HG02981 (cell line): ENCODE data around the gene ZNF444.
A peak's percentile ranks its signal among the peaks of the same experiment; 100 is the strongest.

Experiments
- ATAC-seq: cut with Tn5 transposase; IDR thresholded peaks from one replicate; pipeline ENCODE4 v1.9.1; 2021; ENCODE audit warnings: mild to moderate bottlenecking, moderate library complexity; ENCODE audit not compliant: unreplicated experiment

Gene ZNF444

DNA sequence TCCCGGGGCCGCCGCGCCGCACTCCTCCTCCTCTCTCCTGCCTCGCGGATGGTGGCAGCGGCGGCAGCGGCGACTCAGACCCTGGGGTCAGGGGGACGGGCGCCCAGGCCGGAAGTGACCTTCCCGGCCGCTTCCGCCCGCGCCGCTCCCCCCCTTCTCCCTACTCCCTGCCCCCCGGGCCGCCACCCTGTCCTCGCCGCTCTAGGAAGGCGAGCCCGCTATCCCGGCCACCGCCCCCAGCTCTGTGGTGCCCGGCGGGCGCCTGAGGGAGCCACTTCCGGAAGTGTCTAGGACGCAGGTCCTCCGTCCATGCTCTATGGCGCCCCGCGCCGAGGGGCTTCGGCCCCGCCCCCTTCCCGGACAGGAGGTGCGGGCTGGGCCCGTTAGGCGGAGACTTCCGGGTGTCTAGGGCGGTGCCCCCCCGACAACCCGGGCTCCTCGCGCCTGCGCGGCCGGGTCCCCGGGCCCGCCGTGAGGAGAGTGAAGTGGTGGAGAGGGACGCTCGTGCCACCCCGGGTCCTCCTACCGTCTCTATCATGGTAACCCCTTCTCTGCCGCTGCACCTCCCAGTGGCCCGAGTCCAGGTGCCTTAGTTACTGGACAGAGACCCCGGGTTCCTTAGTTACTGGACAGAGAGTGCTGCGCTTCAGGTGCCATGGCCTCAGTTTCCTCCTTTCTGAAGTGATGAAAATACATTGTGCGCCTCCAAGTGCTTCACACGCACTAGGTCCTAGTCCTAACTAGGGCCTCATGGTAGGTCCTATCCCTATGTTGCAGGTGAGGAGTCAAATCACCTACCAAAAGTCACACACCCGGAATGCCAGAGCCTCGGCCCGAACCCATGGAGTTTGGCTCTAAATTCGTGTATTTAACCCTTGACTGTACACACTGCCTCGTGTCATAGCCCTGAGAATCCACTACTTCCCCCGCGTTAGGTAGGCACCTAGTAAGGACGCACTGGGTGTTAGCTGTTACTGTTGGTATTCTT, 19.6 kb upstream of the ZNF444 start, which contains the start of gene ZNF787:
Gene ZNF787, minus strand, starts transcription at position 116 of the 988 bp plus-strand sequence. CDS start 18,078 bp downstream, outside the sequence.
- ATAC-seq, result peak; percentile 82

DNA sequence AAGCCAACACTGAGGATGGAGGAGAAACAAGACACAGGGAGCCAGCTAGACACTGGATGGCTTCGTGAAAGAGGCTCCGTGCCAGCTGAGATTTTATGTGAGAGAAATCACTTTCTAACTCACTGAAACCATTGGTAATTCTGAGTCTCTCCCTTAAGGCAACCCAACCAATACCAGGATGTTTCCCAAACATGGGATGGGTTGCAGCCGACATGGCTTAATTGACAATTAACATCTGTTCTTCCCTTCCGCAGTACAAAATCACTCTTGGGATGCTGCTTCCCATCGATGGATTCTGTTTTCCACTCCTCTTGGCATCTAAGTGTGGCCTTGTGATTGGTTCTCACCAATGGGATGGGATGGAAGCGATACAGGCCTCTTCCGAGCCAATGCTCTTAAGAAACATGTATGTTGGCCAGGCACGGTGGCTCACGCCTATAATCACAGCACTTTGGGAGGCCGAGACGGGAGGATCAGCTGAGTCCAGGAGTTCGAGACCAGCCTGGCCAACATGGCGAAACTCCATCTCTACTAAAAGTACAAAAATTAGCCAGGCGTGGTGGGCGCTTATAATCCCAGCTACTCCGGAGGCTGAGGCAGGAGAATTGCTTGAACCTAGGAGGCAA, 17.7 kb upstream of the ZNF444 start:
- no peak for ATAC-seq

DNA sequence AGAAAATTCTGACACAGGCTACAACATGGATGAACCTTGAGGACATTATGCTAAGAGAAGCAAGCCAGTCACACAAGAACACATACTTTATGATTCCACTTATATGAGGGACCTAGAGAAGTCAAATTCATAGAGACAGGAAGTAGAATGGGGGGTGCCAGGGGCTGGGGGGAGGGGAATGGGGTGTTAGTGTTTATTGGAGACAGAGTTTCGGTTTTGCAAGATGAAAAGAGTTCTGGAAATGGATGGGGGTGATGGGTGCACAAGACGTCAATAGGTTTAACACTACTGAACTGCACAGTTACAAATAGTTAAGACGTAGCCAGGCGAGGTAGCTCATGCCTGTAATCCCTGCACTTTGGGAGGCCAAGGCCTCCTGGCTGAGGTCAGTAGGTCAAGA, 16.5 kb upstream of the ZNF444 start:
- ATAC-seq, result no peak

DNA sequence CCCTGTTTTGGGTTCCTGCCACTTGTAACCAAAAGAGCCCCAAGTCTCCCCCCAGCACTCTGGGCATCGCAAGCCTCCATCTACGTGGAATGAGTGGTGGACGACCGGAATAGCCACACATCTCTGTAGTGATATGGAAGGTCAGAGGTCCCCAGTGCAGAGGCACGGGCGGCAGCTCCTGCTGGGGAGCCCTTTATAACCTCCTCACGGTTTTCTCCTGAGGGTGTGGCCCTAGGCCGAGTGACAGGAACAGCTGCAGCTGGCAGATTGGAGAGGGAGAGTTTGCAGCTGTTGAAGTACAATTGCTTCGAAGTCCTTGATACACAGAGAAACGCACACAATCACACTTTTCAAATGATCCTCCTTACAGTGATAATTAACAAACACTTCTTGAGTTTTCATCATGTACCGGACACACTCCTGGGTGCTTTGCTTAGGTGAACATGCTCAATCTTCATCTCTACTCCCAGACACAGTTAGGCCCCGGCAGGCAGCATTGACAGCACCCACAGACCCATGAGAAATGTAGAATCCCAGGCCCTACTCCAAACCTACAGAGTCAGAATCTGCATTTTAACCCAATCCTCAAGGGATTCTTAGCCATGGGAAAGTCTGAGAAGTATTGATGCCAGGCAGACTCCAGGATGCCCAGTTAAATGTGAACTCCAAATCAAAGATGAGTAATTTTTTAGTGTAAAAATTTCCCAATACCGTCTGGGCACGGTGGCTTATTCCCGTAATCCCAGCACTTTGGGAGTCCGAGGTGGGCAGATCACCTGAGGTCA, 15.1 kb upstream of the ZNF444 start:
- ATAC-seq, result no peak

DNA sequence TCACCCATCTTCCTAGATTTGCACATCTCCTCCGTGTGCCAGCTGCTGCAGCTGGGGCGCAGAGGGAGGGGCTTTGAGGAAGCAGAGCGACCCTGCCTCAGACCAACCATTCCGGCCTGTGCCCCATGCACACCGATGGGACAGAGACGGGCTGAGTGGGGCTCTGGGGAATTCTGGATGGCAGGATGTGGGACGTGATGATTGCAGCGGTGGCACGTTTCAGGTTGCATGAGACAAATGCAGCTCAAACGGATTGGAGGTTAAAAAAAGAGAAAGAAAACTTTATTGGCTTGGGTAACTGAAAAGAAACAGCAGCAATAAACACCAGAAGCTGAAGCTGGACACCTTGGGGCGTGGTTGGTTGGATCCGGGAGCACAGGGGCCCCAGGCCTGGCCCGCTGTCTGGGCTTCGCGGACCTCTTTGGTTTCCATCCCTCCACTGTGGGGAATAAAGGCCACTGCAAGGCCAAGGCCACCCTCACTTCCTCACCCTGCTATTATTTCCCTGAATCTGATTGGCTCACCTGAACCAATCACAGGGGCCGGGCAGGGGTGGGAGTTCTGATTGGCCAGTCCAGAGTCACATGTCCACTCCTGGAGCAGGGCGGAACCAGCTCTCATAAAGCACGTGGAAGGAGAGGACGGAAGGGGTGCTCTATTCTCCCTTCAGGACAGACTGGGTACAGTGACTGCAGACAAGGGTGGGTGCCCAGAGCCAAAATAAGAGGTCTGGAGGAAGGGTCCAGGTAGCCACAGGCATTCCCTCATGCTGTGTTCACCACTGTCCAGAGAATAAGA, 13.9 kb upstream of the ZNF444 start:
- no peak for ATAC-seq

DNA sequence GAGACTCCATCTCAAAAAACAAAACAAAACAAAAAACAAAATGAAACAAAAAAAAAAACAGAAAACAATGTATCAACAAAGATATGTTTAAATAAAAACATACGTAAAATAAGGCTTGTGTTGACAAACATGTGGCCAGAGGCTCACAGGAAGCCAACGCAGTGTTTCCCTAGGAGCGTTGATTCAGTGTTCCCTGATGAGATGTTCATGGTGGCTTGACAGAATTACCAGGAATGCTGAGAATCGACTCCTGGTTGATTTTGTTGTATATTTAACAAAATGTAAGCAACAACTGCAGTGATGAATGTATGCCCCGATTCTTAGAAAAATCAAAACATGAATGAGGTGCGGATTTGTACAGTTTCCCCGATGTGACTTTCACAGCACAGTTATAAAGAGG, 11.1 kb upstream of the ZNF444 start:
- no peak for ATAC-seq

DNA sequence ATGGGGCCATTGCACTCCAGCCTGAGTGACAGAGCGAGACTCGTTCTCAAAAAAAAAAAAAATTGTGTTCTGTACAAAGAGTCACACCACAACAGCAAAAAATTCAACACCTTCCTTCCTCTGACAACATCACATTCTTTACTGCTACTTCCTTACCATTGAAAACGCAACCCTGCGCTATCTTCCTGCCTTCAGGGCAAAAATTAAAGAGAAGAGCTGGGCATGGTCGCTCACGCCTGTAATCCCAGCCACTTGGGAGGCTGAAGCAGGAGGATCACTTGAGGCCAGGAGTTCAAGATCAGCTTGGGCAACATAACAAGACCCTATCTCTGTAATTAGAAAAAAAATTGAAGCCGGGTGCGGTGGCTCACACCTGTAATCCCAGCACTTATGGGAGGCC, 9.4 kb upstream of the ZNF444 start:
- ATAC-seq, result no peak

DNA sequence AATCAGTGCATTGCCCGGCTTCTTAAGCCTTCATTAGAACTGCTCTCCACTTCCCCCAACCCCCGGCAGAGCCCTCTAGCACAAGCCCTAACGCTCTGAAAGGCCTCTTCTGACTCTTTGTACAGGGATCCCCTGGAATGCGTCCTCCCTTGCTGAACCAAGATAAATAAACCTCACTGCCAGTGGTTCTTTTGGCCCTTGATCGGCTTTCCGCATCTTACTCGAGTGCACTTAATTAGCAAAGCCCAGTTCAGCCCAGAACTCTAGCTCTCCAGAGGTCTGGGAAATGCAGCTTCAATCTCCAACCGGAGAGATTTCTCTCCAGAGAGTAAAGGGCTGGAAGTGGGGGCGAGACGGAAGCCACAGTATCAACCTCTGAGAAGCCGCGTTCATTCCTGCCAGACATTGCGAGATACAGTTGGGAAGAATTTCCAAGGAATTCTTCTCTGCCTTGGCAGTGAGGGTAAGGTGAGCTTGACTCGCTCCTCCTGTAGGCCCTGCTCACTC, 8.7 kb upstream of the ZNF444 start:
- ATAC-seq, result no peak

DNA sequence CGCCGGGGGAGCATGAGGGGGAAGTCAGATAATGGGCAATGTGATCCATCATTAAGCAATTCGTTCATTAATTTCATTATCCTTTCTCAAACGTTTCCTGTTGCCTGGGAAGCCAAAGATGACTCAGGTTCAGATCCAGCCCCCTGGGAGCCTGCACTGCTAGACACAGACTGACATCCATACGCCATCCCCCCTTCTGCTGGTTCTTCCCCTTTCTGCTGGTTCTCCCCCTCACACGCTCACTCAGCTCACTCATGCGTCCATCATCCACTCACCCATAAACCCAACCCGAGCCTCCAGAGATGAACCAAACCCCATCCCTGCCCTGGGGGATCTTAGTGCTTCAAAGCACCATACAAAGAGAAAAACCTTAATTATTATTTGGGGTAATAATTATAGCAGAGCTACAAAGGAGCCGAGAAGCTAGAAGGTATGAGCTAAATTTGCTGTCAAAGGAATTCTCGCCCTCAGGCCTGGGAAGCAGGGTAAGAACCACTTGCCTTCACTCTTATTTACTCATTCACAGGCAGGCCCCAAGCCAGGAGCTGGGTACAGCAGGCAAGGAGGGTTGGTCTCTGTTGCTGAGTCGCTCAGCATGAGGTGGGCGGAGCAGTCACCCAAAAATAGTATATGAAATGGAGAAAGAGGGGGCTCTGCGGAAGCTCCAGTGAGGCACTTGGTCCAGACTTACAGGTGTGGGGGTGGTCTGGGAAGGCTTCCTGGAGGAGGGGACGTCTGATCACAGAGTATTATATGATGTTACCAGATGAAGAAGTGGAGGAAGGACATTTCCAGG, 7.0 kb upstream of the ZNF444 start:
- ATAC-seq, result peak; percentile 74

DNA sequence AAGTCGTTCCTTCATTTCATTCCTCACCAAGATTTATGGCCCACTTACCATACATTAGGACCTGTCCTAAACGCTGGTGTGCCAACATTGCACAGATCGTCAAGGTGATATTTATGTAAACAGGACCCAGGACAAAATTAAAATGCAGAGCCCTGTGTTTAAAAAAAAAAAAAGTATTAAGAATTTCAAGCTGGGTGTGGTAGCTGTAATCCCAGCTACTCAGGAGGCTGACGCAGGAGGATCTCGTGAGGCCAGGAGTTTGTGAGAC, 6.5 kb upstream of the ZNF444 start:
- no peak for ATAC-seq

DNA sequence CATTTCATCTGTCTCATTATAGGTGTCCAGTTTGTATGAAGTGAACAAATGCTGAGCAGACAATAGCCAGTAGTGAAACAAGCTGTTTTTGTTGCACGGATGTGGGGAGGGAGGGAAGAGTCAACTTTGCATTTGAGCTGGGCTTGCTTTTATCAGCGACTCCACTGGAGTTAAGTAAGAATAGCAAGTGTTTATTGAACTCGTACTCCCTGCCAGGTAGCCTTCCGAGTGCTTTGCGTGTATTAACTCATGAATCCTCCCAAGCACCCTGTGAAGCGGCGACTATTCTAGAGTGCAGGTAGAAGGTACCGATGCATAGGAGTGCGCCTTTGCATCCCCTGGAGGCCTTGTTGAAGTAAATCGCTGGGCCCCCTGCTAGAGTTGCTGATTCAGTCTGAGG, 4.7 kb upstream of the ZNF444 start:
- no peak for ATAC-seq

DNA sequence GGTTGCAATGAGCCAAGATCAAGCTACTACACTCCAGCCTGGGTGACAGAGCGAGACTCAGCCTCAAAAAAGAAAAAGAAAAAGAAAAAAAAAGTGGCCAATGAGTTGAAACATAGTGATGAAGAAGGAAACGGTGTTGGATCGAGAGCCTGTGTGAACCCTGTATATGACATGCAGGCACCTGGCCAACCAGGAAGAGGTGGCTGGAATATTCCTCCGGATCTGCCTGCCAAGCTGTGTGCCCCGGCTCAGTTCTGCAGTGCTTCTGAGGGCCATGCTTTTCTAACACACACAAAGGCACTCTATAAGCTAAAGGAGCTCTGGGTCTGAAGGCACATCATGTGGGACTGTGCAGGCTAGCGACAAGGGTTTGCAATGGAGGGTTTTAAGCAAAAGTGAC, 3.7 kb upstream of the ZNF444 start:
- ATAC-seq, result no peak

DNA sequence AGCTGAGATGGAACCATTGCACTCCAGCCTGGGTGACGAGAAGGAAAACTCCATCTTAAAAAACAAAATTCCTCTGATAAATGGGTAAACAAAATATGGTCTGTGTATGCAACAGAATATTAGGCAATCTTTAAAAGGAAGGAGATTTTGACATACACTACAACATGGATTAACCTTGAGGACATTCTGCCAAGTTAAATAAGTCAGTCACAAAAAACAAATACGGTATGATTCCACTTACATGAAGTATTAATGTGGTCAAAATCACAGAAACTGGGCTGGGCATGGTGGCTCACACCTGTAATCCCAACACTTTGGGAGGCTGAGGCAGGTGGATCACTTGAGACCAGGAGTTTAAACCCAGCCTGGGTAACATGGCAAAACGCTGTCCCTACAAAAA, 3.0 kb upstream of the ZNF444 start:
- no peak for ATAC-seq

DNA sequence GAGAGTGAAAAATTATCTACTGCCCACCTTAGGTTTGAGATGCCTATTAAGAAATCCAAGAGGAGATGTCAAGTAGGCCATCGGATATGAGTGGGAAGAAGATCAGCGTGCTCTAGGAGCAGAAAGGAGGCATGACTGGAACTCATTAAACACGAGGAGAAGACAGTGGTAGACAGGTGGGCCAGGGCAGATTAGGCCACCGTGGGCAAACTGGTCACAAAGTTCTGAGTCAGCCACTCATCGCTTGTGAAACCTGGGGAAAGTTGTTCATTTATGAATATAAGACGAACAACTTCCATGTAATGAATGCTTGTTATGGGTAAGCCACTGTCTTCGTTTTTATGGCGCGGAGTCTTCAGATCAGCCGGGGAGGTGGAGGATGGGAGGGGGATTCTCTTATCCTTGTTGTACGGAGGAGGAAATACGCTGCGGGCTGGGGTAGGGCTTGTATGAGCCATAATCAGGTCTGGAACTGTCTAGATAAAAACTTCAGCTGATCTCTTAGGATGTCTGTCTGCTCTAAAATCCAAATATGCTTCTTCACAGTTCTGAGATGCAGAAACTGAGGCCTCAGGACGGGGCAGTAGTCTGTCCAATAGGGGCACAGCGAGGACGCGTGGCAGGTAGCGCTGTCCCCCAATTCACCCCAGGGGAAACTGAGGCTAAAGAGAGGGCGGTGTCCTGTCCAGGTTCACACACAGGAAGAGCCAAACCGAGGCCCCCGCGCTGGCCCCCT, 1.1 kb upstream of the ZNF444 start:
- ATAC-seq, result no peak

DNA sequence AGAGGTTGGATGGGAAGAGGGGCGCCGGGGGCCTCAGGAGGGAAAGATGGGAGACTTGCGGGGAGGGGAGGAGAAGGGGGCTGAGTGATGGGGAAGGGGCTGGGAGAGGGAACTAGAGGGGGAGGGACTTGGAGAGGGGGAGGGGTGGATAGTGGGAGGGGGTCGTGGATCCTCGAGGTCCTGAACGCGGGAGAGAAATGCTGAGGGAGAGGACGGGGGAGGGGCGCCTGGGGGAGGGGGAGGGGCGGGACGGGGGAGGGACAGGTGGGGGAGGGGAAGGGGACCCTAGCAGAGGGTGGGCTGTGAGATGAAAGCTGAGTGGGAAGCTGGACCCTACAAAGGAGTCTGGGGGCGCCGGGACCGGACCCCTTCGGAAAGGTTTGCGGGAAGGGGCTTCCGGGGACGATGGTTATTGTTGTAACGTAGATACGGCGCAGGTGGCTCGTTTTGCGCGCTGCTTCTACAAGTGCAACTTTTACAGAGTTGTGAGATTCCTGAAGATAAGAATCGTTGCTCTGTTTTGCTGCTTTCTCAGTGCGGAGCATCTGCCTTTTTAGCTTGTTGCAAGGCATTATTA, 418 bp downstream of the ZNF444 start:
- no peak for ATAC-seq

DNA sequence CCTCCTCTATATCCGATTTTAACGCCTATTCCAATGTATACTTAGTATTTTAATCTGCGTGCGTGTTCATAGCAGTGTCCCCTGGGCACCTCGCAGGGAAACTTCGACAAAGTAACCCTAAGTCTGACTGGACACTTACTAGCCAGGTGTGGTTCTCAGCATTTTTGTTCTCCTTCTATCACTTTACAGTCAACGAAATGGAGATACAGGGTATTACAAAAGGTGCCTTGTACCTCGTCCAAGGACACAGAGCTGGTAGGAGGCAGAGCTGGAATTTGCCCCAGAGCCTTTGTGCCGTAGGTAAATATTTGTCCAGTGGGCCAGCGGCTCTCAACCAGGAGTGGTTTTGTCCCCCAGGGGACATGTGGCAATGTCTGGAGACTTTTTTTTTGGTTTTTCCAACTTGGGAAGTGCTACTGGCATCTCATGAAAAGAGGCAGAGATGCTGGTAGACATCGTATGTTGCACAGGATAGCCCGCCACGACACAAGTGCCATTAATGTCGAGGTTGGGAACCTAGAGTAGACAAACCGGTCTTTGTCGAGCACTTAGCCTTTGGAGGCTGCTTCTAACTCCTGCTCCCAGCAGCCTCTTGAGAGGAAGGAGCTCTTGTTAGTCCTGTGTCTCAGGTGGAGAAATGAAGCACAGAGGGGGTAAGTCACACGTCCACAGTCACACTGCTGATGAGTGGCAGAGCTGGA, 1.1 kb downstream of the ZNF444 start:
- no peak for ATAC-seq

DNA sequence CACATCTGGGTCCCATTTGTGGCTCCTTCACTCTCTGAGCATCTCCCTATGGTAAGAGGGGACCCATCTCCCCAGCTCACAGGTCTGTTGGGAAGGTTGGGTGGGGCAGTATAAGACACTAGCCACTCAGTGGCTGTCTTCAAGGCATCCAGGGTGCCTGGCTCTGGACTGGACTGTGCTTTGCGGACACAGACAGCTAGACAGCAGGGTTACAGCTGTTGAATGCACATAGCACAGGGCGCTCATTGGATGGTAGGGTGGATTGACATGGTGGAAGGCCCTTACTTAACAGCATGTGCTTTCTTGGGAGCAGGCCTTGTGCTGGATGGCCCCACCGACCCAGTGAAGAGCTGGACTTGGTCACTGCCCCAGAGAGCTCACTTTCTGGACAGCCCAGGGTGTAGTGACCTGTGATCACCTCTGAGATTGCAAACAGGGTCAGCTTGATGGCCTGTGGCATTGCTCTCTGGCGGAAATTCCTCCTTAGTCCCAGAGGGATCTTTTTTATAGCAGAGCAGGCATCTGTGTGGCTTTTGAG, 1.9 kb downstream of the ZNF444 start:
- ATAC-seq, result no peak

DNA sequence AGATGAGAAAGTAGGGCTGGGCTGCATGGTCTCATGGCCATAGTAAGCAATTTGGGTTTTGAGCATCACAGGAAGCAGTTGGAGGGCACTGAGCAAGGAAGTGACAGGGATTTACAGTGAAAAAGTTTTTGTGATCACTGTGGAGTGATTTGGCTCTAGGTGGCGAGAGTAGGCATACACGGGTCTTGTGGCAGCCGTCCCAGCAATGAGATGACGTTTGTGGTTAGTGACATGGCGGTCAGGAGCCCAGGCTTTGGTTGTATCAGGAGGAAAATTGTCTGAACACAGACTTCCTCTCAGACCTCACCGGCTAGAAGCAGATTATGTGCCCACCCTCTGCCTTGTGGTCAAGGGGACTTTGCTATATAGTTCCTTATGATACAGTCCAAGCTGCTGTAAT, 3.3 kb downstream of the ZNF444 start:
- ATAC-seq, result no peak
